OCI-LY1 (cell line): ENCODE measurements around the gene RAB30.

Source experiments
- H2AFZ ChIP-seq: fragments of 200-600 bp; sonication (generic), shearing (Covaris generic); 2 replicates; pipeline ENCODE4 v1.6.0; 2014; ENCODE audit warnings: antibody characterized with exemption, mild to moderate bottlenecking, low read length
- H3F3A ChIP-seq: fragments of 200-600 bp; sonication (generic), shearing (Covaris generic); 2 replicates; pipeline ENCODE4 v1.6.0; 2014; ENCODE audit warnings: mild to moderate bottlenecking, antibody characterized with exemption, low read length, moderate library complexity; ENCODE audit not compliant: insufficient read depth
- H3K27ac ChIP-seq: fragments of 200-600 bp; sonication (generic); 2 replicates; pipeline ENCODE4 v1.5.1; 2014; ENCODE audit warnings: low read length, mixed run types, mild to moderate bottlenecking, low read depth; ENCODE audit not compliant: poor library complexity, severe bottlenecking
- H3K27me3 ChIP-seq: fragments of 200-600 bp; sonication (generic); 2 replicates; pipeline ENCODE4 v1.6.0; 2014; ENCODE audit warnings: antibody characterized with exemption, mild to moderate bottlenecking, low read length, moderate library complexity; ENCODE audit not compliant: insufficient read depth
- H3K36me3 ChIP-seq: fragments of 200-600 bp; sonication (generic); 2 replicates; pipeline ENCODE4 v1.6.1; 2014; ENCODE audit warnings: mild to moderate bottlenecking, antibody characterized with exemption, low read length, moderate library complexity, mixed read lengths; ENCODE audit not compliant: insufficient read depth
- H3K4me1 ChIP-seq: fragments of 200-600 bp; sonication (generic); 2 replicates; pipeline ENCODE4 v1.5.1; 2014; ENCODE audit warnings: mild to moderate bottlenecking, low read length, moderate library complexity; ENCODE audit not compliant: insufficient read depth, severe bottlenecking
- H3K4me2 ChIP-seq: fragments of 200-600 bp; sonication (generic), shearing (Covaris generic); 2 replicates; pipeline ENCODE4 v1.6.1; 2014; ENCODE audit warnings: low read length
- H3K4me3 ChIP-seq: fragments of 200-600 bp; sonication (generic); 2 replicates; pipeline ENCODE4 v1.5.1; 2014; ENCODE audit warnings: low read length, low read depth, mild to moderate bottlenecking, mixed read lengths; ENCODE audit not compliant: poor library complexity, severe bottlenecking
- H3K79me2 ChIP-seq: fragments of 200-600 bp; shearing (Covaris generic); 2 replicates; pipeline ENCODE4 v1.6.1; 2016; ENCODE audit warnings: mixed run types, low read length, mixed read lengths; ENCODE audit not compliant: insufficient read depth
- H3K9ac ChIP-seq: fragments of 200-600 bp; sonication (generic), shearing (Covaris generic); 2 replicates; pipeline ENCODE4 v1.6.1; 2014; ENCODE audit warnings: mild to moderate bottlenecking, low read length, mixed read lengths
- H3K9me2 ChIP-seq: fragments of 200-600 bp; sonication (generic), shearing (Covaris generic); 2 replicates; pipeline ENCODE4 v1.6.1; 2014; ENCODE audit warnings: low read depth, mild to moderate bottlenecking, low read length, mixed read lengths
- H3K9me3 ChIP-seq: fragments of 200-600 bp; shearing (Covaris generic); 2 replicates; pipeline ENCODE4 v1.6.1; 2014; ENCODE audit warnings: low read length, mixed read lengths
- H4K20me1 ChIP-seq: fragments of 200-600 bp; sonication (generic), shearing (Covaris generic); 2 replicates; pipeline ENCODE4 v1.6.0; 2016; ENCODE audit warnings: mild to moderate bottlenecking, low read length; ENCODE audit not compliant: insufficient read depth
- CTCF ChIP-seq: fragments of 200-600 bp; sonication (generic), shearing (Covaris generic); IDR thresholded peaks from 2 replicates; pipeline ENCODE4 v1.5.1; 2017; ENCODE audit warnings: mild to moderate bottlenecking, antibody characterized with exemption, low read length, moderate library complexity, mixed read lengths
- EZH2 ChIP-seq: fragments of 200-600 bp; sonication (generic), shearing (Covaris generic); IDR thresholded peaks from 2 replicates; pipeline ENCODE4 v1.8.0; 2017; ENCODE audit warnings: borderline replicate concordance, mixed run types, mild to moderate bottlenecking, antibody characterized with exemption, low read length, moderate library complexity, mixed read lengths

Gene RAB30

GRCh38 chr11:83007477-83007876, 64.2 kb downstream of the RAB30 start:
- Histone ChIP-seq H3K9me2 (no peaks in the 10 kb centered on the region), H4K20me1 (no peaks in the 10 kb centered on the region), H3K27ac (peak overlapping the region; percentile 51), H3K9ac (no peak overlapping the region; the same call in 1 of the 2 replicates), H3K36me3 (peaks cover 6% of the 10 kb centered on the region), H3K27me3 (no peaks in the 10 kb centered on the region), H3K9me3 (no peaks in the 10 kb centered on the region), H3K4me3 (no peak overlapping the region), H2AFZ (no peak overlapping the region), H3K4me1 (peaks cover 41% of the 10 kb centered on the region), H3K79me2 (peaks cover 65% of the 10 kb centered on the region), H3F3A (no peaks in the 10 kb centered on the region), H3K4me2 (peak overlapping the region; percentile 31; the same call in 1 of the 2 replicates)
- TF ChIP-seq CTCF (no peak), EZH2 (no peak)

- no peaks in the 10 kb centered on the region for H4K20me1 ChIP-seq
- H3K4me2 ChIP-seq, result no peak overlapping the region
- peaks cover 42% of the 10 kb centered on the region for H3K4me1 ChIP-seq
- H3K9me3 ChIP-seq, result no peaks in the 10 kb centered on the region
- H2AFZ ChIP-seq, result no peak overlapping the region
- no peak overlapping the region for H3K4me3 ChIP-seq
- H3K9ac ChIP-seq, result no peak overlapping the region
- no peak for TF ChIP-seq CTCF
- no peak for TF ChIP-seq EZH2
- H3K9me2 ChIP-seq, result no peaks in the 10 kb centered on the region
- H3K79me2 ChIP-seq, result peaks cover 65% of the 10 kb centered on the region
- H3F3A ChIP-seq, result no peaks in the 10 kb centered on the region
- H3K36me3 ChIP-seq, result peaks cover 6% of the 10 kb centered on the region
- H3K27me3 ChIP-seq, result no peaks in the 10 kb centered on the region
- no peak overlapping the region for H3K27ac ChIP-seq
These were observed 64.8 kb downstream of the RAB30 start for GRCh38 chr11:83006877-83007330.

- Histone ChIP-seq H3K4me1 (peaks cover 36% of the 10 kb centered on the region), H3K4me2 (no peak overlapping the region), H3K79me2 (peaks cover 59% of the 10 kb centered on the region), H4K20me1 (no peaks in the 10 kb centered on the region), H3K4me3 (no peak overlapping the region), H3K9me3 (no peaks in the 10 kb centered on the region), H3K9ac (no peak overlapping the region), H3K9me2 (no peaks in the 10 kb centered on the region), H2AFZ (no peak overlapping the region), H3K27ac (no peak overlapping the region), H3F3A (no peaks in the 10 kb centered on the region), H3K27me3 (no peaks in the 10 kb centered on the region), H3K36me3 (peaks cover 4% of the 10 kb centered on the region)
- TF ChIP-seq EZH2, result no peak
- TF ChIP-seq CTCF, result no peak
These were observed 66.7 kb downstream of the RAB30 start for GRCh38 chr11:83004746-83005556.
